SJCRH30 (cell line): Measurements from ENCODE around the gene FTL. TPM values are rescaled to one million over a fixed set of nuclear protein-coding genes. Genes with fewer than 3 reads are reported as not detected.
A peak's percentile ranks its signal among the peaks of the same experiment; 100 is the strongest.

Experiments
- DNase-seq, 2 experiments: peaks; one replicate each; pipeline ENCODE4 v3.0.0-alpha.2; 2015 to 2020
- H3K27ac ChIP-seq: fragments of 250-450 bp; sonication (Bioruptor Pico); 2 replicates; pipeline ENCODE4 v1.5.1; 2020; ENCODE audit warnings: mild to moderate bottlenecking, moderate library complexity
- H3K27me3 ChIP-seq: fragments of 250-450 bp; sonication (Bioruptor Pico); 2 replicates; pipeline ENCODE4 v1.5.1; 2020; ENCODE audit warnings: mild to moderate bottlenecking, moderate library complexity
- H3K36me3 ChIP-seq: fragments of 250-450 bp; sonication (Bioruptor Pico); 2 replicates; pipeline ENCODE4 v1.5.1; 2020; ENCODE audit warnings: mild to moderate bottlenecking, moderate library complexity
- H3K4me1 ChIP-seq: fragments of 250-450 bp; sonication (Bioruptor Pico); 2 replicates; pipeline ENCODE4 v1.5.1; 2020; ENCODE audit warnings: mild to moderate bottlenecking, moderate library complexity
- H3K4me3 ChIP-seq: fragments of 250-450 bp; sonication (Bioruptor Pico); 2 replicates; pipeline ENCODE4 v1.5.1; 2020; ENCODE audit warnings: mild to moderate bottlenecking, moderate library complexity
- H3K9me3 ChIP-seq: fragments of 250-450 bp; sonication (Bioruptor Pico); replicated peaks from 2 replicates; pipeline ENCODE4 v1.5.1; 2020; ENCODE audit warnings: mild to moderate bottlenecking, moderate library complexity
- total RNA-seq: library from RNA; depleted of rRNA; stranded (reverse); fragments of >200 nt; shearing (Covaris generic); gene quantifications from 2 replicates; pipeline ENCODE4 v1.2.3, GENCODE V29; 2014

Gene FTL
- total RNA-seq, 1 experiment from 2014 or later = 1,133 TPM

GRCh38 chr19:48966541-48967345, 1.6 kb downstream of the FTL start:
- Histone ChIP-seq H3K36me3 (peaks cover 45% of the 10 kb centered on the region), H3K4me1 (peaks cover 18% of the 10 kb centered on the region), H3K9me3 (no peaks in the 10 kb centered on the region), H3K27me3 (no peaks in the 10 kb centered on the region), H3K27ac (no peak overlapping the region; the same call in 1 of the 2 replicates), H3K4me3 (peak overlapping the region; percentile 76)
- no peak for DNase-seq

GRCh38 chr19:48967346-48968178, 2.5 kb downstream of the FTL start:
- DNase-seq = no peak
- no peak overlapping the region for H3K27ac ChIP-seq
- peaks cover 46% of the 10 kb centered on the region for H3K36me3 ChIP-seq
- H3K4me1 ChIP-seq = peaks cover 13% of the 10 kb centered on the region
- no peaks in the 10 kb centered on the region for H3K27me3 ChIP-seq
- no peak overlapping the region for H3K4me3 ChIP-seq
- no peaks in the 10 kb centered on the region for H3K9me3 ChIP-seq

GRCh38 chr19:48968179-48968661, 3.1 kb downstream of the FTL start:
- no peaks in the 10 kb centered on the region for H3K9me3 ChIP-seq
- H3K4me3 ChIP-seq = no peak overlapping the region
- peaks cover 51% of the 10 kb centered on the region for H3K36me3 ChIP-seq
- no peaks in the 10 kb centered on the region for H3K27me3 ChIP-seq
- H3K27ac ChIP-seq = no peak overlapping the region
- DNase-seq = no peak
- H3K4me1 ChIP-seq = peaks cover 13% of the 10 kb centered on the region

GRCh38 chr19:48968813-48969218, 3.7 kb downstream of the FTL start:
- H3K27me3 ChIP-seq = no peaks in the 10 kb centered on the region
- H3K27ac ChIP-seq = no peak overlapping the region
- no peak overlapping the region for H3K4me3 ChIP-seq
- H3K36me3 ChIP-seq = peaks cover 55% of the 10 kb centered on the region
- peaks cover 9% of the 10 kb centered on the region for H3K4me1 ChIP-seq
- no peaks in the 10 kb centered on the region for H3K9me3 ChIP-seq
- DNase-seq = no peak

GRCh38 chr19:48969276-48970138, 4.4 kb downstream of the FTL start:
- peaks cover 58% of the 10 kb centered on the region for H3K36me3 ChIP-seq
- H3K27me3 ChIP-seq = no peaks in the 10 kb centered on the region
- H3K27ac ChIP-seq = no peak overlapping the region
- no peak overlapping the region for H3K4me3 ChIP-seq
- peak; percentile 38 to 55 for DNase-seq
- no peaks in the 10 kb centered on the region for H3K9me3 ChIP-seq
- H3K4me1 ChIP-seq = peaks cover 2% of the 10 kb centered on the region

GRCh38 chr19:48970139-48970766, 5.1 kb downstream of the FTL start:
- no peaks in the 10 kb centered on the region for H3K4me1 ChIP-seq
- no peak overlapping the region for H3K4me3 ChIP-seq
- H3K36me3 ChIP-seq = peaks cover 58% of the 10 kb centered on the region
- no peaks in the 10 kb centered on the region for H3K9me3 ChIP-seq
- no peak overlapping the region for H3K27ac ChIP-seq
- H3K27me3 ChIP-seq = no peaks in the 10 kb centered on the region
- no peak for DNase-seq

GRCh38 chr19:48970923-48971395, 5.8 kb downstream of the FTL start:
- peak; percentile 35 to 52 for DNase-seq
- no peak overlapping the region for H3K27ac ChIP-seq
- no peak overlapping the region for H3K4me3 ChIP-seq
- H3K4me1 ChIP-seq = no peaks in the 10 kb centered on the region
- peaks cover 59% of the 10 kb centered on the region for H3K36me3 ChIP-seq
- H3K27me3 ChIP-seq = no peaks in the 10 kb centered on the region
- H3K9me3 ChIP-seq = no peaks in the 10 kb centered on the region

GRCh38 chr19:48975947-48976847, 11.1 kb downstream of the FTL start:
- H3K27me3 ChIP-seq = no peaks in the 10 kb centered on the region
- DNase-seq = peak; percentile 36 to 65
- H3K36me3 ChIP-seq = peaks cover 26% of the 10 kb centered on the region
- no peak overlapping the region for H3K27ac ChIP-seq
- H3K4me1 ChIP-seq = peaks cover 11% of the 10 kb centered on the region
- no peak overlapping the region for H3K4me3 ChIP-seq
- no peaks in the 10 kb centered on the region for H3K9me3 ChIP-seq

- peaks cover 26% of the 10 kb centered on the region for H3K36me3 ChIP-seq
Measured at GRCh38 chr19:48977061-48977460, 12.0 kb downstream of the FTL start.

GRCh38 chr19:48982280-48982679, 17.2 kb downstream of the FTL start:
- H3K4me1 ChIP-seq = peaks cover 11% of the 10 kb centered on the region
- no peaks in the 10 kb centered on the region for H3K9me3 ChIP-seq
- H3K36me3 ChIP-seq = peaks cover 40% of the 10 kb centered on the region
- no peak overlapping the region for H3K27ac ChIP-seq
- no peak for DNase-seq
- H3K27me3 ChIP-seq = no peaks in the 10 kb centered on the region
- no peak overlapping the region for H3K4me3 ChIP-seq

More at GRCh38 chr19:48977061-48977460, 12.0 kb downstream of the FTL start:
- no peak for DNase-seq
- Histone ChIP-seq H3K9me3 (no peaks in the 10 kb centered on the region), H3K4me1 (peaks cover 11% of the 10 kb centered on the region), H3K27ac (no peak overlapping the region), H3K27me3 (no peaks in the 10 kb centered on the region), H3K4me3 (no peak overlapping the region)

- H3K27me3 ChIP-seq = no peaks in the 10 kb centered on the region
- peaks cover 47% of the 10 kb centered on the region for H3K36me3 ChIP-seq
Measured at GRCh38 chr19:48985711-48986110, 20.6 kb downstream of the FTL start.

GRCh38 chr19:48986211-48986610, 21.1 kb downstream of the FTL start:
- Histone ChIP-seq H3K27me3 (no peaks in the 10 kb centered on the region), H3K36me3 (peaks cover 47% of the 10 kb centered on the region), H3K4me3 (no peak overlapping the region), H3K27ac (no peak overlapping the region), H3K4me1 (peaks cover 12% of the 10 kb centered on the region), H3K9me3 (no peaks in the 10 kb centered on the region)
- DNase-seq = no peak

More at GRCh38 chr19:48985711-48986110, 20.6 kb downstream of the FTL start:
- H3K4me3 ChIP-seq = no peak overlapping the region
- no peaks in the 10 kb centered on the region for H3K9me3 ChIP-seq
- H3K4me1 ChIP-seq = peaks cover 12% of the 10 kb centered on the region
- no peak overlapping the region for H3K27ac ChIP-seq
- DNase-seq = no peak

- no peaks in the 10 kb centered on the region for H3K27me3 ChIP-seq
- peaks cover 45% of the 10 kb centered on the region for H3K36me3 ChIP-seq
- H3K4me3 ChIP-seq = no peak overlapping the region
Measured at GRCh38 chr19:48987323-48987722, 22.2 kb downstream of the FTL start.

More at GRCh38 chr19:48987323-48987722, 22.2 kb downstream of the FTL start:
- DNase-seq = no peak
- H3K4me1 ChIP-seq = peaks cover 12% of the 10 kb centered on the region
- H3K9me3 ChIP-seq = no peaks in the 10 kb centered on the region
- H3K27ac ChIP-seq = no peak overlapping the region
